HG03575 (cell line): ENCODE measurements around the gene EPHB6.

ENCODE experiments used
- ATAC-seq: cut with Tn5 transposase; IDR thresholded peaks from one replicate; pipeline ENCODE4 v1.9.1; 2021; ENCODE audit not compliant: unreplicated experiment, insufficient number of reproducible peaks, low FRiP score; ENCODE audit errors: extremely low read depth

The EPHB6 gene

DNA sequence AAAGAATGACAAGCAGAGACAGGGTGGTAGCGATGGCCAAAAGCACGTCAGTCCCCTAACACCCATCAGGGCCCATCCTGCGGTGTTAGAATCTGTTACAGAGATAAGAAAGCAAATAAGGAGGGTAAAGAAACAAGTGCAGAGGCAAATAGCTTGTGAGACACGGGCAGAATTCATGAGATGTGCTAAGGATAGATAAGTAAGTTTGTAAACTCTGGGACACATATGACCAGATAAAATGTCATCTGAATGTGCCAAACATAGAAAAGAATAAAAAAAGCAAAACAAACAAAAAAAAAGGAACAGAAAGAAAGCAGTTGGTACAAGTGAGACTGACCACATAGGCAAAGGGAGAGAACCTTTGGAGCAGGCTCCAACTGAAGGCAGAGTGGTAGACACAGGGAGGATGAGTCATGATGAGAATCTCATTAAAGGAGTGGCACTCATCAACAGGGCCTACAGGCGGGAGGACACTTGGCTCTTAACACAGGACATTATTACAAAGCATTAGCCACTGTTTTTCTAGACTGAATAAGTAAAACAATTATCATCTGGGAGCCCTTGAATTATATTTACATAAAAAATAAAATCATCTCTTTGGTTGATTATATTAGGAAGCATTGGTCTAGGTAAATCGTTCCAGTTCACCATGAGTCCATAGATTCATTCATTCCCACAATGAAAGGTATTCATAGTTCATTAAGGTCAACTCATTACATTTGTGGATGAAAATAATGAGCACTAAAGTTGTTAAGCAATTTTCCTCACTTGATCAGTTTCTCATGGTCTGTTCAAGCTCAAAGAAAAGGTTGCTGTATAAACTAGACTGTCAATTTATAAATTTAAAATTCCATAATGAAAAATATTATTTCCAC is 21.5 kb upstream of the EPHB6 start:
- peak; percentile 78 for ATAC-seq

DNA sequence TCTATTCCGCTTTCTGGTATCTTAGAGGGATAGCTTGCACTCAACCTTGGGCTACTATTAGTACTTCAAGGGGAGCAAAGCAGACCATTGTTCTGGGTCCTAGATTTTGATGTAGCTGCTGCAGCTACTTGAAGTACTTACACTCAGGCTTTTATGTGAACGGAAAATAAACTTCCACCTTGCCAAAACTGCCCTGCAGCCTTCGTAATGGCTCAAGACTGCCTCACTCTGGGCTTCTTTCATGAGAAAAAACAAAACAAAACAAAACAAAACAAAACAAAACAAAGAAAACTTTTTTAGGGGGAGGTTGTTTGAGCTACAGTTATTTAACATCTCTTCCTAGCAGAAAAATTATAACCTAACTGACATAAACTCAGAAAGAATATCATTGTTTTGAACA is 19.4 kb upstream of the EPHB6 start:
- ATAC-seq: no peak

DNA sequence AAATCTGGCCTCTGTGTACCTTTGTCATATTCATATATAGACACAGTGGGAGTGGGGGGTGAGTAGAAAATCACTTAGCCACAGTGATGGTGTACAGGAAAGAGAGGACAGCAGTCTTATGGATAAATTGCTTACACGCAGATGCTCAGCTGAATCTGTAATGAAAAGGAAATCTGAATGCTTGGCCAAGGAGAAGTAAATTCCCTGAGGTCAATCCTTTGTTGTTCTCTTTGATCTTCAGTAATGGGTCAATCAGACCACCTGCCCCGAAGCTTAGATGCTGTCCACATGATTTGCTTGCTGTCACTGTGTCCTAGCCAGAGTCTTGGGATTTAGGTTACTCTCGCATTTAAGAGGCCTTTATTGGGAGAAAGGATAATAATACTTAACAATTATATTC is 18.4 kb upstream of the EPHB6 start:
- ATAC-seq: no peak

DNA sequence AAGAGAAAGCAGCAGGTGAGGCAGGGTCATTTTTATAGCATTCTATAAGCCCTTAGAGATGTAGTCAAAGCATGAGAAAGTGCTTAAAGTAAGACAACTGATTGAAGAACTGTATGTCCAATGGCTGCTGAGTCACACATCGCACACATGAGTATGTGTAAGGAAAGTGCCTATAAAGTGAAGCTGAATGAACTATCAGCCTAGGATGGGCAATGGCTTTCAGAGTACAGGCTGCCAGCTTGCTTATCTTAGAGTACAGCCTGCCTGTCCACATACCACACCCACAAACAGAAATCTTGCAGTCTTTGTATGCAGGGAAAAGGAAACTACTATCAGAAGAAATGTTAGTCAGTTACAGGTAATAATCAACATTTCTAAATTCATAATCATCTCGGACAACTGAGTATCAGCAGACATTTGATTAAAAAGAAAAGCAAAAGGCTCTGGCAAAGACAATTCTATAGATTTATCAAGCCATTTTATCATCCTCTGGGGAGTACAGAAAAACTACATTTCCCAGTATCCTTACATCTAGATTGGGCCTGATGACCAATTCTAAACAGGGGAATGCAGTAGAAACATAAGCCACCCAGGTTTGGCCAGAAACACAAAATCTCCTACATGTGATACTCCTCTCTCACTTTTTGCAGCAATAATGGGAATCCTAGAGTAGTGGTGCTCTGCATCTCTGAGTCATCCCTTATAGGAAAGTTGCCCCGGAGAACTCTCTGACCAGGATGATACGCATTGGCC is 16.2 kb upstream of the EPHB6 start:
- ATAC-seq: no peak

DNA sequence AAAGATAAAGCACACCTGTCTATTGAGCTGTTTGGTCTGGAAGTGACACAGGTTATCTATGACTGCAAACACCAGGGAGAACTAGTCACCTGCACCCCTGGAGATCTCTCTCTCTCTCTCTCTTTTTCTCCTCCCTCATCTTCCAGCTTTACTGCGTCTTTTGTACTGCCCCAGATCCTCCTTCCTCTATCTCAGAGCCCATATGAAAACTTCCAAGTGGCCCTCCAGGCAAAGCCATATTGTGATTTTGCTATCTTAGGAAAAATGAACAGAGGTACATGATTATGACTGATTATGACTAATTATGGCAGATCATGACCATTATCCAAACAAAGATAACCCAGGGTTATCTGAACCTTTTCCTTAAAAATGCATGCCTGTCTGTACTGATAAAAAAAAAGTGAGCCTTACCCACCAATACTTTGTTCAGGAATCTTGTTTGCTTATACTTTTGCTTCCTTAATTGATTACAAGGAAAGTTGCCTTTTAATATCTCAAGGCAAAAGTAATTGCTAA is 12.6 kb upstream of the EPHB6 start:
- ATAC-seq: no peak

DNA sequence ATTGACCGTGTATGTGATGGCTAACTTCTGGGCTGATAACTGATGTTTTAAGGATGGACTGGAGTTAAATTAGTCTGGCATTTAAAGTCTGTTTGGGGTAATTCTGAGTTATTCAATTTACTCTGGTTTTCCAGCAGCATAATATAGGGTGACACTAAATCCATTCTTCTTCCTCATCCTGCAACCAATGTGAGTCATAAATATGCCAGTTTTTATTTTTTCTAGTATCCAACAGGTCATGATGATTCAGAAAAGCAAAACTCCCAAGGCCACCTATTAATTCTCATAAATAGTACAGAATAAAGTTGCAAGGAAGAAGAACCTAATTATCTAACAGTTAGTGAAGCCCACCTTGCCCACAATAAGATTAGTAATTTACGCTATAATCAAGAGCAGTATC is 7.5 kb upstream of the EPHB6 start:
- no peak for ATAC-seq

DNA sequence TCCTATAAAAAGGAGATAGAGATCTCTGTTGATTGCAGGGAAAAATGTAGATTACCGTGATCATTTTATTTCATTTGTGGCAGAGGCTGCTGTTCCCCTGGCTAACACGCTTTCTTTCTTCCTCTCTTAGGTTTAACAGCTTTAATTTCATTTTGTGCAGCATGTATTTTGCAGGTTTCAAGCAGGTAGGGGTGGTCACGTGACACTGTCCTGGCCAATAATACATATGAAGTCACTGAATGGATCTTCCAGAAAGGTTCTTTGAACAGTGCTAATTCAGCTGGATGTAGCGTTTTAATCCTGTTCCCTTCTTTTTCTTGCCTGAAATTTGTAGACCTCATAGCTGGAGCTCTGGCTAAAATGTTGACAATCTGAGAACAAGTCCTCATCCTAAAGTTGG is 3.6 kb upstream of the EPHB6 start:
- ATAC-seq: no peak

DNA sequence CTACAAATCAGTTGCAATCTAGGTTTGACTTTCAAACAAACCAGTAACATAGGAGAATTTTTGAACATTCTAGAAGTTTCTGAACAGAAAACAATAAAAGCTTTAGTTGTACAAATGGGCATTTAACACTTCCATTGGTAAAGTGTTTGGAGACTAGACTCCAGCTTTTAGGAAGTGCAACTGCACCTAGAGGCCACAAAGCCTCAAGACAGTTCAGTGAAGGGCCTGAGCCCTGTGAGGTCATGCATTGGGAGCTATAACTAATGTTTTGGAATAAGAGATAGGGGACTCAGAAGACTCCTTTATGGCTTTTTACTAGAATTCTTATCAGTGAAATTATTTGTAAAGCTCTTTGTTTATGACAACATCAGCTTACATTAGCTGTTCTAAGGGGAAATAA is 3.0 kb upstream of the EPHB6 start:
- no peak for ATAC-seq

DNA sequence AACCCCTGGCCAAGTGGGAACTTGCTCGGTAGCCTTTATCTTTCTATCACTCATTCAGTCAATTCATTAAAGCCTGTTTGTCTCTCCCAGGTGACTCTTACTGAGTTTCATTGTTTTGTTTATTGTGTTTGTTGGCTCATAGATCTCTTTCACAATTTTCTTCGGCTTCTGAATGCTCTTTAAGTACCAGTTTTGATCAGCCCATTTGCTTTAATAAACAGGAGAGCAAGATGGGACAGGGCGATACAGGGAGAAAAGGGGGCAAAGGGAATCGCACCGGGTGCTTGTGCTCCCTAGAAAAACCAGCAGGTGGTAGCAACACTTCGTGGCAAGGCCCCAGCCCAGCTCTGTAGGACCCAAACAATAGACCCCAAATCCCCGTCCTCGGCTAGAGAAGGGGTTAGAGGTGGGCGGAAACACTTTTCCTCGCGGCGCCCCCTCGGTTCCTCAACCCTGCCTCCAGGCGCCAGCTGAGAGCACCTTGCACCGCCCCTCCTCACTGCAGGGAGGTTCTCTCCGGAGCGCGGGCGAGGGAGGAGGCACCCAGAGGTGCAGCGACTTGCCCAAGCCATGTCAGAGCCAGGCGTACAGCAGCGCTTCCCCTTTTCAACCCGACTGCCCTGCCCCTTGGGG is 1.0 kb upstream of the EPHB6 start:
- peak; percentile 82 for ATAC-seq

DNA sequence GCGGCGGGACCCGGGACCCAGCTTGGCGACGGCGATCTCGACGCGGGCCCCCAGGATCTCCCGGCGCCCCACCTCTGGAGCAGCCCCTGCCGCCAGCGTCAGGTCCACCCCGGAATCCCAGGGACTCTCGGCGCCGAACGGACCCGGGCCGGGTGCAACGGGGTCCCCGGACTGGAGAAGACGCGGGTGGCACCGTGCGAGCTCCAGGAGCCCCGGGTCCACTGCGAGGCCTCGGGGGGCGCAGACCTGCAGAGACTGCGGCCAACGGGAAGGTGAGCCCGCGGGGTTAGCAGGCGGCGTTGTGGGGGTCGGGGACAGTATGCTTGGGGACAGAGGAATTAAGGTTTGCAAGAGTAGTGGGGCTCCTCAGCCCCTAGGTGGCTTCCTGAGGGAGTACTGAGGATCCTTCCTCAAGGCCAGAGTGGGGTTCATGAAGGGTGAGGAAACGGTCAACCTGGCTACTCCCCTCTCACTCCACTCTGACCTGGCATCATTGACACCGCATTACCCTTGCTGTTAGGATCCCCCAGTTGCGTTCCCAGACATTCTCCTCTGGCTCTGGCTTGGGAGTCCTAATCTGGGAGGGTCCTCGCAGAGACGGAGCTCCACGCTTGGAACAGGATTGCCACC is 353 bp downstream of the EPHB6 start:
- no peak for ATAC-seq

DNA sequence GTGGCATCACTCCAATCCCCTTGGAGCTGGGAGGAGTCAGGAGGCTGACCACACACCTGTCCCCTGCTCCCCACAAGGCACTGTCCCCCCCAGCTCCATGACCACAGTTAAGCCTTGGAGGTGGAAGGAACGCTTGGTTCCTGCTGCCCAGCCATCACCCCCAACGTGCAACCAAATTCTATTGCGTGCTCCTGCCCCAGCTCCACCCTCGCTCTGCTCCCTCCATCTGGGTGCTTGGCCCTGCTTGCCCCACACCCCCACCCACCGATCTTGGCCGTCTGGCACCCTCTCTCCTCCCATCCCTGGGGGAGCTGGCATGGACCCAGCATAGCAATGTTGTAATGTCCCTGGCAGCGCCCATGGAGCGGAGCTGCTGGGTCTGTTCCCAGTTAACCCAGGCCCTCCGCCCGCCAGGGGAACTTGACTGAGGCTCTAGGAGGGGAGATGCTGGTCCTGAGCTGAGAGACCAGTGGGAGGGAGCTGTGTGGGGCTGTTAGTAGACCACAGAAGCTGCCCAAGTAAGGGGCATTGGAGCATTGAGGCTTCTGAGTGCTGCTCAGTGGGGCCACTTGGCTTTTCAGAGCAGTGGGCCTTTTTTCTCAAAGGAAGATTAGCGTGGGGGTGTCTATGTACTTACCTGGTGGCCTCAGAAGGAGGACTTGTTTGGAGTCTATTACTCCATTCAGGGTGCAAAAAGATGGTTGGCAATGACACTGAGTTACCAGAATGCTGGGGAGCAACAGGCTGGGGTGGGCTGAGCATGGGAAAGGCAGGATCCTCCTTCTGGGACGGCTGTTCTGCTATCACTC is 1.1 kb downstream of the EPHB6 start:
- ATAC-seq: no peak

DNA sequence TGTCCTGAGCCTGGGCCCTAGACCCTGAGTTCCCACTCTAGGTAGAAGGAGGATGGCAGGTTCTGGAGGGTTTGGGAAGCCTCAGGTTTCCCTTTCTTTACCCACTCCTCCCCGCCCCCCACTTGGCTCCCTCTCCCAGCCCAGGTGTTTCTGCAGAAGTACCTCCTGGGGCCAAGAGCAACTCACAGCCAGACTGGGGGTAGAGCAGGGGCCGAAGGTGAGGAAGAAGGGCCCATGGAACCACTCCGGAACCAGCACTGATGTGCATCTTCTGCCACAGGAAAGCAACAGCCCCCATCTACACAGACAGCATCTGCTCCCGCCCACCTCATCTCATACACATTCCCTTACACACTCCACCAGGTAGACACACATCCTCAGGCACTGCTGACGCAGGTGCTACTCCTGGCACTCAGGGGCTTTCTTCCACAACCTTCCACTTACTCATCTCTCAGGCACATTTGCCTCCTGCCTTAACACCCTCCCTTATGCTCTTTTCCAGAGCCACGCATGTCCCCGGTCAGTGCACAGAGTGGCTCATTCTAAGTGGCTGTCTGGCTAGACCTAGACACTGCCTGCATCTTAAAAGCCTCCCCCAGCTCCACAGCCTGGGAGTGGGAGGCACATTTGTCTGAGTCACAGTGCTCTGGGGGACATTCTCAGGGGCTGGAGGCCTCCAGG is 1.8 kb downstream of the EPHB6 start:
- no peak for ATAC-seq

DNA sequence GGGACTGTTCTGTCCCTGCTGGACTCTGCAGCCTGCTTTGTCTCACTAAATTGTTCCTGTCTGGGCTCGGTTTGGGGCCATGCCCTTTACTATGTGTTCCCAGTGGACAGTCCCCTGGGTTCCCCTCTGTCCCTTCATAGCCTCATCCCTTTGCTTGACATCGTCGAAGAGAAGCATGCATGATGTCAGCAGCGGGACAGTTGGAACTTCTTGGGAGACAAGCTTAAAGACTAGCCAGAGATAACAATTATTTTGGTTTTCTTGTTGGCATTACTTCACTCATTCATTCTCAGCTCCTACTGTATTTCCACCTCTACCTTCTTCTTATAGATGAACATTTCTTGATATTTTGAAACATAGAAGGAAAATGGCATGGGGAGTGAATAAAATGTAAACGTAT is 2.7 kb downstream of the EPHB6 start:
- ATAC-seq: no peak

DNA sequence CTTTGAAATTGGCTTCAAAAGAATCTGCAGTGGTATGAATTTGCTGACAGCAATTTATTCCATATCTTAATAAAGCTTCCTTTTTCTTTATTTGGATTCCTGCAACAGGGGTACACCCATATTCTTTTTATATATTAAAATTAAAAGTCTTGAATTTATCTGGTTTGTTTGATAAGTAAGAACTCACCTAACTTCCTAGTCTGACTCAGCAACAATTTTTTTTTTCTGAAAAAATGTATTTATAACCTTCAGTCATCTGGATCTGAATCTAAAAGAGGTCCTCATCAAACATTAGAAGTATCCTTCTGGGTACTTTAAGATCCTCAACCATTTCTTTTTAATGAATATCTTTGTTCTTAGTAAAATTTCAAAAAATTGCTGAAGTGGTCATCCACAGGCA is 4.5 kb downstream of the EPHB6 start:
- ATAC-seq: no peak

DNA sequence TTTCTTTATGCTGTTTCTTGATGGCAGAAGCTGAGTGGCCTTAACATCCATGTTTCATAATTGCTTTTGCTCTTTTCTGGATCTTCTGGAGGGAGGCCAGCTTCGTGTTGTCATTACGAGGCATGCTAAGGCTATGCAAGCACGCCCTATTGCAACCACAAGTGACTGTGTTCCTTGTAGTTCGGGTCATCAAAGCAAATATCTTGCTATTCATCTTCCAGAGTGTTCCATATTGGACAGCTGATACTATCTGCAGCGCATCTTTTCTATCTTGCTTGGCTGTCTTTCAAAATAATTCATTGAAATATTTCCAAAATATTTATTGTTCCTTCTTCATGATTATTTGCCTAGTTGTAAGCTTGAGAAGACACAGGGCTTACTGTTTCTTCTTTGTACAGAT is 5.0 kb downstream of the EPHB6 start:
- no peak for ATAC-seq

DNA sequence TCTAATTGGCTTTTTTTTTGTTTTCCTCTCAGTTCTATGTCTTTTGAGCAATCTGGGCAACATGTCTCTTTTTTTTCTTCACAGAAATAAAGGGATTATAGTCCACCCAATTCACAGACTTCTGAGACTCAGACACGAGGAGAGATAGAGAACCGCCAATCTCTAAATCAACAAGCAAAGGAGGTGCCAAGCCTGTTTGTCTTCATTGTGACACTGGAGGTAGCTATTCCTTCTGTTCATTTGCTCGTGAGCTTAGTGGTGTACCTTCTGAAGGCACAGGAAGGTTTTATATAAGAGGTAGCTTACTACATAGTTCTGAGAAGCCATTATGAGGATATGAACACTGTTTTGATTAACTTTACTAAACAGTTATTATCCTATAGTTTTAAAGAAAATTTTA is 6.1 kb downstream of the EPHB6 start:
- no peak for ATAC-seq

DNA sequence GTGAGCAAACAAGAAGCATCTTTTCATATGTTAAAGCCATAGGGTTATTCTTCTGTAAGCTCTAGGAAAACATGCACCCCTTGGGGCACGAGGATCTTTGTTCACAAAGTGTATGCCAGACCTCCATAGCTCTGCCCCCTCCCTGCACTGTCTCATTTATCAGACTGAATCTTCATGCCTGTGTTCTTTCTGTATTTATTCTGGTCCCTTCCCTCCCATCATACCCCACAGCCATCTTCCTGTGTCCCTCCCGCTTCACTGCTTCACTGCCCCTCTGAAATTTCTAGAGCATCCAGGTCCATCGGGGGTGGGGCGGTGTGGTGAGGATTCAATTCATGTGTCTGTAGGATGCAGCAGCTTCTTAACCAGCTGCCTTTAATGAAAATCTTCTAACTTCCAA is 7.5 kb downstream of the EPHB6 start:
- no peak for ATAC-seq

DNA sequence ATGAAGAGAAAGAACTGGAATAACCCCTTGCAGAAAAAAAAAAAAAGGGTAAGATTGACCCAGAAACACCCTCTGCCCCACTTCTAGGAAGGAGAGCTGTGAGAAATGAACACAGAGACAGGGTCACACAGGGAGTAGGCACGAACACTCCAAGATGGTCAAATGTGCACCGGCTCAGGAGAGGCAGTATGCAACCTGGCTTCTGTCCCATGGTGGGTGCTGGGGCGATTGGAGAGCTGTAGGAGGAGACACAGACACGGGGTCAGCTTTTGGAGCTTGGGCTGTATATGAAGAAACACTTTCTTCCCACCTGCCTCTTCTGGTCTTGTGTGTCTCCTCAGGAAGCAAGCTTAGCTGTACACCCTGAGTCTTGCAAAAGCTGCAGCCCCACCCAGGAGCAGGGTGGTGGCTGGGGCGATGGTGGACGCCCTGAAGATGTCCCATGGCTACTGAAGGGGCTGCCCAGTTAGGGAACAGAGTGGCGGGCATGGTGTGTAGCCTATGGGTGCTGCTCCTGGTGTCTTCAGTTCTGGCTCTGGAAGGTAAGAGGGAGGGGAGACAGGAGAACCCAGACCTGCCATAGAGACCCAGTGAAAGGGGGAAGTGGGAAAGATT is 8.0 kb downstream of the EPHB6 start:
- no peak for ATAC-seq
